Measurements from ENCODE around the gene UBASH3B. TPM values are rescaled to one million over a fixed set of nuclear protein-coding genes. Genes with fewer than 3 reads are reported as not detected.
"Not testable (repeated sequence)": the region's sequence is repeated elsewhere in the genome, so short reads cannot be mapped to it uniquely, and the experiment has no call there.

UBASH3B gene
- total RNA-seq, 1 donor from 2014 or later, result 4.2 TPM

- intact Hi-C loops (cut with DNase I), result no loop called here
- no peak for DNase-seq (ENCODE audit: low spot score)
Measured at GRCh38 chr11:122721201-122721963, 65.9 kb downstream of the UBASH3B start.

- intact Hi-C loops (cut with DNase I), result no loop called here
- no peak for DNase-seq (ENCODE audit: low spot score)
Measured at GRCh38 chr11:122721964-122722266, 66.4 kb downstream of the UBASH3B start.

- DNase-seq (ENCODE audit: low spot score), result no peak
- intact Hi-C loops (cut with DNase I), result no loop called here
Measured at GRCh38 chr11:122723106-122723505, 67.6 kb downstream of the UBASH3B start.

- no peak for DNase-seq (ENCODE audit: low spot score)
Measured at GRCh38 chr11:122723576-122723975, 68.1 kb downstream of the UBASH3B start.

GRCh38 chr11:122724520-122724919 lies 69.0 kb downstream of the UBASH3B start:
- no peak for DNase-seq (ENCODE audit: low spot score)
- intact Hi-C loops (cut with DNase I), result no loop called here

More at GRCh38 chr11:122723576-122723975, 68.1 kb downstream of the UBASH3B start:
- intact Hi-C loops (cut with DNase I), result no loop called here

- DNase-seq (ENCODE audit: low spot score), result no peak
- intact Hi-C loops (cut with DNase I), result no loop called here
Measured at GRCh38 chr11:122726028-122726427, 70.5 kb downstream of the UBASH3B start.

GRCh38 chr11:122727101-122727929 lies 71.8 kb downstream of the UBASH3B start:
- no peak for DNase-seq (ENCODE audit: low spot score)
- intact Hi-C loops (cut with DNase I), result no loop called here

- no peak for DNase-seq (ENCODE audit: low spot score)
- intact Hi-C loops (cut with DNase I), result no loop called here
Measured at GRCh38 chr11:122728561-122728960, 73.0 kb downstream of the UBASH3B start.

- intact Hi-C loops (cut with DNase I), result no loop called here
- no peak for DNase-seq (ENCODE audit: low spot score)
Measured at GRCh38 chr11:122729139-122729538, 73.6 kb downstream of the UBASH3B start.

GRCh38 chr11:122730694-122731093 lies 75.2 kb downstream of the UBASH3B start:
- intact Hi-C loops (cut with DNase I), result loop anchor here (5.0 kb wide), 1 partner anchor 43 kb away; no protein-coding TSS in a partner anchor
- DNase-seq (ENCODE audit: low spot score), result not testable (repeated sequence)

GRCh38 chr11:122731500-122731913 lies 76.0 kb downstream of the UBASH3B start:
- no peak for DNase-seq (ENCODE audit: low spot score)
- intact Hi-C loops (cut with DNase I), result loop anchor here (5.0 kb wide), 1 partner anchor 44 kb away; no protein-coding TSS in a partner anchor

GRCh38 chr11:122732342-122733315 lies 77.1 kb downstream of the UBASH3B start:
- no peak for DNase-seq (ENCODE audit: low spot score)
- intact Hi-C loops (cut with DNase I), result loop anchor here (5.0 kb wide), 1 partner anchor 45 kb away; no protein-coding TSS in a partner anchor

- no peak for DNase-seq (ENCODE audit: low spot score)
- intact Hi-C loops (cut with DNase I), result loop anchor here (5.0 kb wide), 1 partner anchor 46 kb away; no protein-coding TSS in a partner anchor
Measured at GRCh38 chr11:122733318-122733717, 77.8 kb downstream of the UBASH3B start.

- intact Hi-C loops (cut with DNase I), result loop anchor here (5.0 kb wide), 1 partner anchor 48 kb away; no protein-coding TSS in a partner anchor
- no peak for DNase-seq (ENCODE audit: low spot score)
Measured at GRCh38 chr11:122734848-122735496, 79.5 kb downstream of the UBASH3B start.

GRCh38 chr11:122737951-122738693 lies 82.6 kb downstream of the UBASH3B start:
- no peak for DNase-seq (ENCODE audit: low spot score)
- intact Hi-C loops (cut with DNase I), result no loop called here

GRCh38 chr11:122741613-122742300 lies 86.2 kb downstream of the UBASH3B start:
- peak; percentile 73 for DNase-seq (ENCODE audit: low spot score)
- intact Hi-C loops (cut with DNase I), result no loop called here

- peak; percentile 53 for DNase-seq (ENCODE audit: low spot score)
Measured at GRCh38 chr11:122742301-122743018, 86.9 kb downstream of the UBASH3B start.

More at GRCh38 chr11:122742301-122743018, 86.9 kb downstream of the UBASH3B start:
- intact Hi-C loops (cut with DNase I), result no loop called here
